ENCODE results near the gene EIF5.

EIF5 gene

GRCh38 chr14:103333754-103334643 is at the start of gene EIF5:
Gene EIF5 (plus strand): TSS chr14:103334237. CDS start chr14:103335861, 1,624 bp downstream.
- H3K4me1 ChIP-seq (ENCODE audit: control insufficient read depth in 2 of 2, insufficient read depth in 2 of 2, low read length in 2 of 2): peaks cover 15 to 17% of the 10 kb centered on the region in 2 donors
- peaks cover 35 to 39% of the 10 kb centered on the region in 2 donors for H3K36me3 ChIP-seq (ENCODE audit: control insufficient read depth in 2 of 2, insufficient read depth in 2 of 2, low read length in 2 of 2)
- no peaks in the 10 kb centered on the region for H3K9me3 ChIP-seq (ENCODE audit: control insufficient read depth in 2 of 2, low read length in 2 of 2)
- H3K27me3 ChIP-seq (ENCODE audit: control insufficient read depth in 2 of 2, insufficient read depth in 2 of 2, low read length in 2 of 2): no peaks in the 10 kb centered on the region
- H3K4me3 ChIP-seq (ENCODE audit: low read length in 2 of 2): peak within 1 kb of the TSS; percentile 88 to 95
- H3K9ac ChIP-seq (ENCODE audit: low read depth in 1 of 2, low read length in 2 of 2): peak within 1 kb of the TSS; percentile 94 to 99
- H3K27ac ChIP-seq (ENCODE audit: low read depth in 2 of 2, low read length in 2 of 2): peak within 1 kb of the TSS; percentile 100

GRCh38 chr14:103284574-103285467 is 49.2 kb upstream of the EIF5 start:
- H3K4me1 ChIP-seq (ENCODE audit: control insufficient read depth in 2 of 2, insufficient read depth in 2 of 2, low read length in 2 of 2): no peaks in the 10 kb centered on the region
- no peaks in the 10 kb centered on the region for H3K9me3 ChIP-seq (ENCODE audit: control insufficient read depth in 2 of 2, low read length in 2 of 2)
- peaks cover 3 to 5% of the 10 kb centered on the region in 2 donors for H3K27me3 ChIP-seq (ENCODE audit: control insufficient read depth in 2 of 2, insufficient read depth in 2 of 2, low read length in 2 of 2)
- H3K4me3 ChIP-seq (ENCODE audit: low read length in 2 of 2): no peak overlapping the region
- H3K27ac ChIP-seq (ENCODE audit: low read depth in 2 of 2, low read length in 2 of 2): no peak overlapping the region
- H3K36me3 ChIP-seq (ENCODE audit: control insufficient read depth in 2 of 2, insufficient read depth in 2 of 2, low read length in 2 of 2): no peaks in the 10 kb centered on the region
- H3K9ac ChIP-seq (ENCODE audit: low read depth in 1 of 2, low read length in 2 of 2): no peak overlapping the region

GRCh38 chr14:103286460-103286859 is 47.6 kb upstream of the EIF5 start:
- no peaks in the 10 kb centered on the region for H3K4me1 ChIP-seq (ENCODE audit: control insufficient read depth in 2 of 2, insufficient read depth in 2 of 2, low read length in 2 of 2)
- no peaks in the 10 kb centered on the region for H3K9me3 ChIP-seq (ENCODE audit: control insufficient read depth in 2 of 2, low read length in 2 of 2)
- no peak overlapping the region for H3K4me3 ChIP-seq (ENCODE audit: low read length in 2 of 2)
- H3K36me3 ChIP-seq (ENCODE audit: control insufficient read depth in 2 of 2, insufficient read depth in 2 of 2, low read length in 2 of 2): no peaks in the 10 kb centered on the region
- H3K27ac ChIP-seq (ENCODE audit: low read depth in 2 of 2, low read length in 2 of 2): no peak overlapping the region
- H3K9ac ChIP-seq (ENCODE audit: low read depth in 1 of 2, low read length in 2 of 2): no peak overlapping the region
- peaks cover 3 to 4% of the 10 kb centered on the region in 2 donors for H3K27me3 ChIP-seq (ENCODE audit: control insufficient read depth in 2 of 2, insufficient read depth in 2 of 2, low read length in 2 of 2)

DNA sequence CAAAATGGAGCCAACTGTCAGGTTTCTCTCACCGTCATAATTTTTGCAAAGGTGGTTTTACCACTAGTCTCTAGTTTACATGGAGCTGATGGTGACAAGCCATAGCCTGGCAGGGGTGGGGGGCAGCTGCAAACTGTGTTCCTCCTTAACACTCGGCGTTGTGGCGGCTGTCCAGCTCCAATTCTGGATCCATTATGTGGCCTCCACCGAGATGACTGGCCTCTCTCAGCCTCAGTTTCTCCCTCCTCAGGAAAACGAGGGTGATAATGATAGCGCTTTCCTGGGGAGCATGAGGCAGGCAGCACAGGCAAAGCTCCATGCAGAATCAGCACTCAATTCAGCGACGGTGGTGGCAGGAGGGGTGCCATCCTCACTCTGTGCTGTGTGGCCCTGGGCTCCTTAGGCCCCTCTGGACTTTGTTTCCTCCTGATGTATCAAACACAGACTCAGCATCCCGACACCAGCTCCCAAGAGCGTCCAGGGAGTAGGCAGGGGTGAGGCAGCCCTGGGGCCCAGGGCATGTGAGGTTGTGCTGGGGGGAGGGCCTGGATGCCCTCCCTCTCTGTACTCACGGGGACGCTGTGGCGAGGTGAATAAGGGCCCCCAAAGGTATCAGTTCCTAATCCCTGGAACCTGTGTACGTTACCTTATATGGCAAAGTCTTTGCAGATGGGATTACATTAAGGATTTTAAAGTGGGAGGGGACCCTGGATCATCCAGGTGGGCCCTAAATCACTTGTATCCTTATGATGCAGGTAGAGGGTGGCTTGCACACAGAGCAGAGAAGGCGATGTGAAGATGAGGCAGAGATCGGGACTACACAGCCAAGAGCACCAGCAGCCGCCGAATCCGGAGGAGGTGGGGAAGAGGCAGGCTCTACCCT is 46.8 kb upstream of the EIF5 start:
- no peak overlapping the region for H3K9ac ChIP-seq (ENCODE audit: low read depth in 1 of 2, low read length in 2 of 2)
- H3K27ac ChIP-seq (ENCODE audit: low read depth in 2 of 2, low read length in 2 of 2): no peak overlapping the region
- peaks cover 0 to 2% of the 10 kb centered on the region in 2 donors for H3K27me3 ChIP-seq (ENCODE audit: control insufficient read depth in 2 of 2, insufficient read depth in 2 of 2, low read length in 2 of 2)
- H3K36me3 ChIP-seq (ENCODE audit: control insufficient read depth in 2 of 2, insufficient read depth in 2 of 2, low read length in 2 of 2): no peaks in the 10 kb centered on the region
- H3K4me1 ChIP-seq (ENCODE audit: control insufficient read depth in 2 of 2, insufficient read depth in 2 of 2, low read length in 2 of 2): no peaks in the 10 kb centered on the region
- no peak overlapping the region for H3K4me3 ChIP-seq (ENCODE audit: low read length in 2 of 2)
- H3K9me3 ChIP-seq (ENCODE audit: control insufficient read depth in 2 of 2, low read length in 2 of 2): no peaks in the 10 kb centered on the region

- Histone ChIP-seq H3K27ac (ENCODE audit: low read depth in 2 of 2, low read length in 2 of 2) (no peak overlapping the region), H3K9me3 (ENCODE audit: control insufficient read depth in 2 of 2, low read length in 2 of 2) (no peaks in the 10 kb centered on the region), H3K4me3 (ENCODE audit: low read length in 2 of 2) (no peak overlapping the region), H3K36me3 (ENCODE audit: control insufficient read depth in 2 of 2, insufficient read depth in 2 of 2, low read length in 2 of 2) (no peaks in the 10 kb centered on the region), H3K4me1 (ENCODE audit: control insufficient read depth in 2 of 2, insufficient read depth in 2 of 2, low read length in 2 of 2) (no peaks in the 10 kb centered on the region), H3K27me3 (ENCODE audit: control insufficient read depth in 2 of 2, insufficient read depth in 2 of 2, low read length in 2 of 2) (peaks cover 0 to 2% of the 10 kb centered on the region in 2 donors), H3K9ac (ENCODE audit: low read depth in 1 of 2, low read length in 2 of 2) (no peak overlapping the region)
Measured at GRCh38 chr14:103288076-103288766, 45.8 kb upstream of the EIF5 start.

- no peak overlapping the region for H3K27ac ChIP-seq (ENCODE audit: low read depth in 2 of 2, low read length in 2 of 2)
- no peaks in the 10 kb centered on the region for H3K9me3 ChIP-seq (ENCODE audit: control insufficient read depth in 2 of 2, low read length in 2 of 2)
- peaks cover 0 to 2% of the 10 kb centered on the region in 2 donors for H3K27me3 ChIP-seq (ENCODE audit: control insufficient read depth in 2 of 2, insufficient read depth in 2 of 2, low read length in 2 of 2)
- no peak overlapping the region for H3K4me3 ChIP-seq (ENCODE audit: low read length in 2 of 2)
- no peaks in the 10 kb centered on the region for H3K36me3 ChIP-seq (ENCODE audit: control insufficient read depth in 2 of 2, insufficient read depth in 2 of 2, low read length in 2 of 2)
- no peaks in the 10 kb centered on the region for H3K4me1 ChIP-seq (ENCODE audit: control insufficient read depth in 2 of 2, insufficient read depth in 2 of 2, low read length in 2 of 2)
- H3K9ac ChIP-seq (ENCODE audit: low read depth in 1 of 2, low read length in 2 of 2): no peak overlapping the region
Measured at GRCh38 chr14:103290056-103290455, 44.0 kb upstream of the EIF5 start.

DNA sequence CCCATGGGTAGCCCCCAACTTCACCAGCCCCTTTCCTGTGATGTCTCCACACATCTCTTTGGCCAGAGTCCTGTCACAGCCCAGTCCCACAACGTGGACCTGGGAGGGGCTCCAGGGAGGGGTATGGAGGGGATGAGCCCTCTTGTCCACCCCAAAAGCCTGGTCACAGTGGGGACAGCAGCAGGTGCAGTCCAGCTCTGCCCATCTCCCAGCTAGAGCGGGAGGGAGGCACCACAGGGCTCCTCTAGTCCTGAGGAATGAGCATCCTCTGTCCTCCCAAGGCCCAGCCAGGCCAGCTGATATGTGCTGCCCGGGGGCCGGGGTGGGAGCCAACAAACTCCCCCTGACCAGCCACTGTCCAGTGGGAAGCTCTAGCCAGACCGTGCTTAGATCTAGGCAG is 43.5 kb upstream of the EIF5 start:
- H3K4me3 ChIP-seq (ENCODE audit: low read length in 2 of 2): no peak overlapping the region

DNA sequence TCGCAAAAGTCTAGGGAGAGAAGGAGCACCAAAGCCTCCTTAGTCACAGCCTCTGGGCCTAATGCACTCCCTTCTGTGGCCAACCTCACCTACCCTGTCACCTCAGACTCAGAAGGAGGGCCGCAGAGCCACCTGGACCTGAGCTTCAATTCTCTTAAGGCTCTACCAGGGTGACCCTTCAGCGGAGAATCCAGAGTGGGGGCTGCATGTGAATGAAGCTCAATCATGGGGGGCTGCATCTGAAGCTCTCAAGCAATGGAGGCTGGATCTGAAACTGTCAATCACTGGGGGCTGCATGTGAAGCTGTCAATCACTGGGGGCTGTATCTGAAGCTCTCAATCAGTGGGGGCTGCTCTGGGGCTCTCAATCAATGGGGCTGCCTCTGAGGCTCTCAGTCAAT is 43.1 kb upstream of the EIF5 start:
- Histone ChIP-seq H3K4me3 (ENCODE audit: low read length in 2 of 2) (no peak overlapping the region), H3K9ac (ENCODE audit: low read depth in 1 of 2, low read length in 2 of 2) (no peak overlapping the region), H3K27me3 (ENCODE audit: control insufficient read depth in 2 of 2, insufficient read depth in 2 of 2, low read length in 2 of 2) (peaks cover 0 to 2% of the 10 kb centered on the region in 2 donors), H3K27ac (ENCODE audit: low read depth in 2 of 2, low read length in 2 of 2) (no peak overlapping the region), H3K36me3 (ENCODE audit: control insufficient read depth in 2 of 2, insufficient read depth in 2 of 2, low read length in 2 of 2) (no peaks in the 10 kb centered on the region), H3K4me1 (ENCODE audit: control insufficient read depth in 2 of 2, insufficient read depth in 2 of 2, low read length in 2 of 2) (no peaks in the 10 kb centered on the region), H3K9me3 (ENCODE audit: control insufficient read depth in 2 of 2, low read length in 2 of 2) (no peaks in the 10 kb centered on the region)

More for the DNA sequence above, 43.5 kb upstream of the EIF5 start:
- peaks cover 0 to 2% of the 10 kb centered on the region in 2 donors for H3K27me3 ChIP-seq (ENCODE audit: control insufficient read depth in 2 of 2, insufficient read depth in 2 of 2, low read length in 2 of 2)
- no peaks in the 10 kb centered on the region for H3K36me3 ChIP-seq (ENCODE audit: control insufficient read depth in 2 of 2, insufficient read depth in 2 of 2, low read length in 2 of 2)
- H3K9ac ChIP-seq (ENCODE audit: low read depth in 1 of 2, low read length in 2 of 2): no peak overlapping the region
- H3K4me1 ChIP-seq (ENCODE audit: control insufficient read depth in 2 of 2, insufficient read depth in 2 of 2, low read length in 2 of 2): no peaks in the 10 kb centered on the region
- no peak overlapping the region for H3K27ac ChIP-seq (ENCODE audit: low read depth in 2 of 2, low read length in 2 of 2)
- no peaks in the 10 kb centered on the region for H3K9me3 ChIP-seq (ENCODE audit: control insufficient read depth in 2 of 2, low read length in 2 of 2)
